DMS114 treated with DMSO at 0.1 percent for 48 hours (cell line): Measurements from ENCODE around the gene SMC4.
A peak's percentile ranks its signal among the peaks of the same experiment; 100 is the strongest.
"Not testable (repeated sequence)": the region's sequence is repeated elsewhere in the genome, so short reads cannot be mapped to it uniquely, and the experiment has no call there.

Experiments
- DNase-seq: peaks from one replicate; lab custom pipeline; 2025; ENCODE audit not compliant: unreplicated experiment; lab: John Stamatoyannopoulos, UW

Gene SMC4

GRCh38 chr3:160399125-160400029, at the start of gene SMC4, which contains the start of gene IFT80:
TSS of gene SMC4 (plus strand) at chr3:160399650. CDS start at chr3:160400827, 1,177 bp downstream.
TSS of gene IFT80 (minus strand) at chr3:160399225. CDS start at chr3:160384600, 14,625 bp downstream.
- DNase-seq: peak; percentile 92

- no peak for DNase-seq
Observed at GRCh38 chr3:160355826-160356225, 43.6 kb upstream of the SMC4 start.

- DNase-seq: not testable (repeated sequence)
Observed at GRCh38 chr3:160362896-160363295, 36.6 kb upstream of the SMC4 start.

GRCh38 chr3:160365869-160366522, 33.5 kb upstream of the SMC4 start:
- no peak for DNase-seq

- DNase-seq: no peak
Observed at GRCh38 chr3:160368804-160369203, 30.6 kb upstream of the SMC4 start.

DNA sequence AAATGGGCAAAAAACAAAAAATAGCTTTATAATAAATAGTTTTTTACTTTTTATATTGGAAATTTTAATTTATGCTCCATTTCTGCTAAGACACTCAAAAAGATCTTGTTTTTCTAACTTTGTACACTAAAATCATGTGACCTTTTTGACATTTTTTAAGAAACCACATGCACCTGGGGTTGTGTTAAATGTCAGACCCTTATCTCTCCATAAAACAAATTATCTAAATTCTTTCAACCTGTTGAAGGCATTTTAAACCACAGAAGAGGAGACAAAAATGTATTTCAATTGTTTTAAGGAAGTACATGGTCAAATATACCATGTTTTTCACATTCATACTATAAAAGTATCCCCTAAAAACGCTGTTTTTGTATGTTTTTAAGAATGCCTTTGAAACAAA, 29.7 kb upstream of the SMC4 start:
- DNase-seq: no peak

- DNase-seq: no peak
Observed at GRCh38 chr3:160370987-160371857, 28.2 kb upstream of the SMC4 start.

DNA sequence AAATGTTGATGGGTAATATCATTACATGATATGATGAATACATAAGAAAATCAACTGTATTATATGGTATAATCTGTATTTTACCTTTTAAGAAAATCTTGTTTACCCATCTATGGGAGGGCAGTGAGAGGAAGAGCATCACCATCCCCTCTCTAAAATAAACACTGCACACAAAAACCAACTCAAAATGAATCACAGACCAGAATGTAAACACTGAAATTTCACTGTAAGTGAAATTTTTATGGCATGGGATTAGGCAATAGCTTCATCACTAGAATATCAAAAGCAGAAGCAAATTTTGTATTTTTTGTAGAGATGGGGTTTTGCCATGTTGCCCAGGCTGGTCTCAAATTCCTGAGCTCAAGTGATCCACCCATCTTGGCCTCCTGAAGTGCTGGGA, 26.7 kb upstream of the SMC4 start:
- DNase-seq: no peak

DNA sequence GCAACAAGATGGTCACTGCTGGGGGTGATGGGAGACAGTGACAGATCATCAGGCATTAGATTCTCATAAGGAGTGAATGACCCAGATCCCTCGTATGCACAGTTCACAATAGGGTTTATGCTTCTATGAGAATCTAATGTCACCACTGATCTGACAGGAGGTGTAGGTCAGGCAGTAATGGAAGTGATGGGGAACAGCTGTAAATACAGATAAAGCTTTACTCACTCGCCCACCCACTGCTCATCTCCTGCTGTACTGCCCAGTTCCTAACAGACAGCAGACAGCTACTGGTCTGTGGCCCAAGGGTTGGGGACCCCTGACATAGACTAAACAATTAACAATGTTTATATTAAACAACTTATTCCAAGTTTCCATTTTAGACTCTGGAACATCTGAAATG, 25.8 kb upstream of the SMC4 start:
- no peak for DNase-seq

- DNase-seq: no peak
Observed at GRCh38 chr3:160374472-160374871, 25.0 kb upstream of the SMC4 start.

- DNase-seq: no peak
Observed at GRCh38 chr3:160374925-160375324, 24.5 kb upstream of the SMC4 start.

DNA sequence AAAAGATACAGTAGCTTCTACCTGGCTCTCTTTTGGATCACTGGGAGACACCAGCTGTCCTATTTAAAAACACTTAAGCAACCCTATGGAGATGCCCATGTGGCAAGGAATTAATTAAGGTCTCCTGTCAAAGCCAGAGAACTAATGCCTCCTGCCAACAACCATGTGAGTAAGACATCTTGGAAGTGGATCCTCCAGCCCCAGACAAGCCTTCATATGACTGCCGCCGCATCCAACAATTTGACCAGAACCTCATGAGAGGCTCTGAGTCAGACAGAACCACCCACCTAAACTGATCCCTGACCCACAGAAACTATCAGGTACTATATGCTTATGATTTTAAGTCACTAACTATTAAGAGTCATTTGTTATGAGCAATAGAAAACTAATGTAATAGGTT, 22.8 kb upstream of the SMC4 start:
- DNase-seq: no peak

GRCh38 chr3:160378331-160379109, 20.9 kb upstream of the SMC4 start:
- no peak for DNase-seq

DNA sequence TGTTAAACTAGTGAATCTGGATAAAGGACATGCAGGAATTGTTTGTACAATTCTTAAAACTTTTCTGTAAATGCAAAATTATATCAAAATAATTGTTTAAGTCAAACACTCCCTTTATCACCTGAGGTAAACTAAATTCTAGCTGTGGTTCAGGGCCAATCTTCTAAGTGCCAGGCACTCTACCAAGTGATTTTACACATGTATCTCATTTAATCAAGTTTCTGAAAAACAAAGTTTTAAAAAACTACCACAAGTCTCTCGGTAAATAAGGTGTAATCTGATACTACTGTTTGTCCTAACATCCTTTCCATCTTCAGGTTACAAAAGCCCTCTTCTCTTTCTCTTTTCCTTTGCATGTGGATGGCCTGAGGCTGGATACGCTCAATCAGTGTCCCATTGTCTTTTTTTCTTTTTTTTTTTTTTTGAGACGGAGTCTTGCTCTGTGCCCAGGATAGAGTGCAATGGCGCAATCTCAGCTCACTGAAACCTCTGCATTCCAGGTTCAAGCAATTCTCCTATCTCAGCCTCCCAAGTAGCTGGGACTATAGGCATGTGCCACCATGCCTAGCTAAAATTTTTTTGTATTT, 19.7 kb upstream of the SMC4 start:
- no peak for DNase-seq

DNA sequence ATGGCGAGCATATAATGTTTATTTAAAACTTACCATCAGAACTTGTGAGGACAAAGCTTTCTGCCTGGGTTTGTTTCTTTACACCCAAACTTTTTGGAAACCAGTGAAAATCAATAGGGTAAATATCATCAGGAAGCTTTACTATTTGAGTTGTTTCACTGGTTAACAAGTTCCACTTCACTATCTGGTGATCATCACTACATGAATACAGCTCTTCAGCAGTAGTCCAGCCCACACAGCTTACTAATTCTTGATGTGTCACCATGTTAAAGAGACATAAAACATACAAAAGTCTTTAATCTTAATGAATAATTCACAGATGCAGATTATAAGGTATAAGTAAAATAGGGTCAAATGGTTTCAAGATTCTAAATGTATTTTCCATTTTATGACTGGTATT, 18.0 kb upstream of the SMC4 start:
- DNase-seq: no peak

- DNase-seq: no peak
Observed at GRCh38 chr3:160384639-160385318, 14.7 kb upstream of the SMC4 start.

DNA sequence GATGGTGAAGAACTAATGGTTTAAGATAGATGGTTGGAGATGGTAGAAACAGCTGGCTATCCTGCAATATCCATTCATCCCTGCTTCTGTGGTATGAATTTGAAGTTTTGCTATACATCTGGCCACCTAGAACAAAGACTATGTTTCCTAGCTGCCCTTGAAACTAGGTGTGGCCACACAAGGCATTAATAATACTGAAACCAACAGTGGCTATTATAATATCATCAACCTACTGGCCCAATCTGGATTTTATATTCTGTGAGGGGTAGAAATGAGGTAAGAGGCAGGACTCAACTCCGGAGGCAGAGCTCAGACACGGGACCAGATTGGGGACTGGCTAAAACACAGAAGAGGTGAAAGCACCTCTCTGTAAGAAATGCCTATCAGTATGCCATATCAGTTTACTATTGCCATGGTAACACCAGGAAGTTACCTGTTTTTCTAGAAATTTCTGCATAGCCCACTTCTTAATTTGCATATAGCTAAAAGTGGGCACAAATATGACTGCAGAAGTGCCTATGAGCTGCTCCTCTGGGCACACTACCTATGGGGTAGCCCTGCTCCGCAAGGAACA, 8.8 kb upstream of the SMC4 start:
- DNase-seq: no peak

DNA sequence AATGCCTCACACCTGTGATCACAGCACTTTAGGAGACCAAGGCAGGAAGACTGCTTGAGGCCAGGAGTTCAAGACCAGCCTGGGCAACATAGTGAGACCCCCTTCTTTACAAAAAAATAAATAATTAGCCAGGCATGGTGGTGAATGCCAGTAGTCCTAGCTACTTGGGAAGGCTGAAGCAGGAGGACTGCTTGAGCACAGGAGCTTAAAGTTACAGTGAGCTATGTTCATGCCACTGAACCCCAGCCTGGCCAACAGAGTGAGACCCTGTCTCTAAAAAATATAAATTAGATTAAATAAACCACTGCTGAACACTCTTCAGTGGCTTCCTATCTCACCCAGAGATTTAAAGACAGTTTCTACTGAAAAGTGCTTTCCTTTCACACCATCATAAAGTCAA, 6.7 kb upstream of the SMC4 start:
- DNase-seq: no peak

DNA sequence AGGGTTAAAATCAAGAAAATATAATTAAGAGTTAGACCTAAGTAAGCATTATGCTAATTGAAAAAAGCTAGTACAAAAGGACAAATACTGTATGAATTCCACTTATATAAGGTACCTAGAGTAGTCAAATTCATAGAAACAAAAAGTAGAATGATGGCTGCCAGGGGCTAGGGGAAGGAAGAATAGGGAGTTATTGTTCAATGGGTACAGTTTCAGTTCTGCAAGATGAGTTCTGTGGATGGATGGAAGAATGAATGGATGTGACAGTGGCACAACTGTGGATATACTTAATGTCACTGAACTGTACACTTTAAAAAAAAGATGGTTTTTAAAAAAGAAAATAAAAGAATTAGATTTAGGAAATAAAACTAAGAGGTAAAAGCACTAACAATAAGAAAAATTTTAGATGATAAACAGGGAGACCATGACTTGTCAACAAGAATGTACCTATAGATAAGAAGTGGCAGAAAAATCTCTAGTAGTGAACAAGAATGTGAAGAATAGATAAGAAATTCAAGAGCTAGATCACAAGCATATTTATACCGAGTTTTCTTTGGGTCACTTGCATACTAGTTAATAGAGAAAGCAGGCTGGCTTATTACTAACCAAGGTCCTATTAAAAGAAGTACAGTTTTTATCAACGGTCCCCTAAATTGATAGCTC, 6.0 kb upstream of the SMC4 start:
- DNase-seq: no peak
